WTC11 (cell line): ENCODE results near the gene SETMAR. TPM values are rescaled to one million over a fixed set of nuclear protein-coding genes. Genes with fewer than 3 reads are reported as not detected.

Source experiments
- ATAC-seq: fragments of 200-7000 bp; cut with Tn5 transposase; 2 replicates; pipeline ENCODE4 v1.10.0; 2021; ENCODE audit warnings: mild to moderate bottlenecking, moderate library complexity
- CTCF ChIA-PET: fragments of 300-600 bp; sonication (Branson Sonifier 250); formaldehyde crosslinking; loops from one replicate; lab custom pipeline; 2021; ENCODE audit warnings: antibody characterized with exemption; lab: Charles Lee
- POLR2A ChIA-PET: fragments of 350-600 bp; sonication (Branson Sonifier 250); formaldehyde crosslinking; loops from one replicate; lab custom pipeline; 2021; ENCODE audit warnings: antibody characterized with exemption; lab: Charles Lee
- DNase-seq: peaks from one replicate; pipeline ENCODE4 v3.0.0; 2021; ENCODE audit warnings: low spot score
- H3K27ac Mint-ChIP-seq: 2 replicates; pipeline ENCODE4 v1.8.0; 2021; ENCODE audit warnings: mixed read lengths
- H3K27me3 Mint-ChIP-seq: 2 replicates; pipeline ENCODE4 v1.8.0; 2021; ENCODE audit warnings: low read depth, mild to moderate bottlenecking, moderate library complexity, mixed read lengths
- H3K36me3 Mint-ChIP-seq: 2 replicates; pipeline ENCODE4 v1.8.0; 2021; ENCODE audit warnings: mixed read lengths
- H3K4me1 Mint-ChIP-seq: 2 replicates; pipeline ENCODE4 v1.8.0; 2022; ENCODE audit warnings: mixed read lengths
- H3K4me3 Mint-ChIP-seq: 2 replicates; pipeline ENCODE4 v1.8.0; 2021; ENCODE audit warnings: mild to moderate bottlenecking, moderate library complexity, mixed read lengths
- H3K9me3 Mint-ChIP-seq: 2 replicates; pipeline ENCODE4 v1.8.0; 2021; ENCODE audit warnings: mixed read lengths
- EMX1 ChIP-seq: fragments of 250-450 bp; sonication (Bioruptor Pico); IDR thresholded peaks from 2 replicates; pipeline ENCODE4 v1.8.0; 2021; ENCODE audit warnings: mild to moderate bottlenecking
- FOXJ3 ChIP-seq: sonication (generic); formaldehyde crosslinking; IDR thresholded peaks from 2 replicates; pipeline ENCODE4 v1.9.0; 2021; ENCODE audit warnings: missing genetic modification reagents, mild to moderate bottlenecking, borderline replicate concordance
- FOXK1 ChIP-seq: sonication (generic); formaldehyde crosslinking; IDR thresholded peaks from 2 replicates; pipeline ENCODE4 v1.8.0; 2022; ENCODE audit warnings: mild to moderate bottlenecking, moderate library complexity, missing genetic modification reagents
- MYBL2 ChIP-seq: sonication (generic); formaldehyde crosslinking; IDR thresholded peaks from 2 replicates; pipeline ENCODE4 v1.8.1; 2023; ENCODE audit warnings: mild to moderate bottlenecking, moderate library complexity, missing genetic modification reagents
- NR1H2 ChIP-seq: sonication (generic); formaldehyde crosslinking; IDR thresholded peaks from 2 replicates; pipeline ENCODE4 v1.9.0; 2021; ENCODE audit warnings: mild to moderate bottlenecking, moderate library complexity, missing genetic modification reagents
- SP1 ChIP-seq: sonication (generic); formaldehyde crosslinking; conservative IDR thresholded peaks from 2 replicates; pipeline ENCODE4 v1.8.1; 2022; ENCODE audit warnings: missing genetic modification reagents
- TCF7 ChIP-seq: sonication (generic); formaldehyde crosslinking; IDR thresholded peaks from 2 replicates; pipeline ENCODE4 v1.8.0; 2022; ENCODE audit warnings: mild to moderate bottlenecking, low read depth, missing genetic modification reagents, moderate library complexity
- TEAD4 ChIP-seq: sonication (generic); formaldehyde crosslinking; IDR thresholded peaks from 2 replicates; pipeline ENCODE4 v1.8.0; 2022; ENCODE audit warnings: mild to moderate bottlenecking, missing genetic modification reagents
- ZNF121 ChIP-seq: sonication (generic); formaldehyde crosslinking; IDR thresholded peaks from 2 replicates; pipeline ENCODE4 v1.8.0; 2023; ENCODE audit warnings: missing genetic modification reagents
- total RNA-seq: library from RNA; stranded (reverse); gene quantifications from 3 replicates; pipeline ENCODE4 v1.2.3, GENCODE V29; 2021
- TF ChIP-seq, protein P1 (sequence below): fragments of 200-600 bp; IDR thresholded peaks from 2 replicates; pipeline ENCODE4 v1.8.0; 2022; ENCODE audit warnings: antibody characterized with exemption
- TF ChIP-seq, protein P2 (sequence below): sonication (generic); formaldehyde crosslinking; IDR thresholded peaks from 2 replicates; pipeline ENCODE4 v1.8.1; 2023; ENCODE audit warnings: mild to moderate bottlenecking, missing genetic modification reagents, borderline replicate concordance
- TF ChIP-seq, protein P3 (sequence below): sonication (generic); formaldehyde crosslinking; IDR thresholded peaks from 2 replicates; pipeline ENCODE4 v1.8.1; 2022; ENCODE audit warnings: mild to moderate bottlenecking, missing genetic modification reagents, moderate library complexity, borderline replicate concordance
- TF ChIP-seq, protein P4 (sequence below): sonication (generic); formaldehyde crosslinking; IDR thresholded peaks from 2 replicates; pipeline ENCODE4 v1.8.0; 2022; ENCODE audit warnings: mild to moderate bottlenecking, missing genetic modification reagents
- TF ChIP-seq, protein P5 (sequence below): sonication (generic); formaldehyde crosslinking; IDR thresholded peaks from 2 replicates; pipeline ENCODE4 v1.8.1; 2023; ENCODE audit warnings: mild to moderate bottlenecking, missing genetic modification reagents
- TF ChIP-seq, protein P6 (sequence below): sonication (generic); formaldehyde crosslinking; IDR thresholded peaks from 2 replicates; pipeline ENCODE4 v1.8.1; 2023; ENCODE audit warnings: mild to moderate bottlenecking, moderate library complexity, missing genetic modification reagents
- TF ChIP-seq, protein P7 (sequence below): sonication (generic); formaldehyde crosslinking; IDR thresholded peaks from 2 replicates; pipeline ENCODE4 v1.8.0; 2023; ENCODE audit warnings: missing genetic modification reagents, mild to moderate bottlenecking, borderline replicate concordance
- TF ChIP-seq, protein P8 (sequence below): fragments of 250-450 bp; sonication (Bioruptor Pico); IDR thresholded peaks from 2 replicates; pipeline ENCODE4 v1.9.0; 2021; ENCODE audit warnings: moderate library complexity, mild to moderate bottlenecking, inconsistent platforms, borderline replicate concordance

The SETMAR gene
- total RNA-seq, 1 experiment from 2014 or later: 11.6 TPM

DNA sequence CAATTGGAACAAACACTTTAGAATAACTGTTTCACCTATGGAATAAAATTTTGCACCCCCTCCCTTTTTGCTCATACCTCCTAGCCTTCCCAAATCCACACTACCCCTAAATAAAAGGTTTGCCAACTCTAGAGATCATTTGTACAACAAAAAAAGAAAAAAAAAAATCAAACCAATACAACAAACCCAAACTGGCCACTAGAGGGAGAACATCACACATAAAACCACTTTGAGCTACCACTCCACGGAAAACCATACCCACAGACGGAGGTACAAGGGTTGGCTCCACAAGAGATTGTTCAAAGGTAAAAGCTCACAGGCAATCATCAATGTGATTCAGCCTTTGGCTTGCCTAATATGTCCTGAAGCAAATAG is 47.6 kb downstream of the SETMAR start:
- no peak for TF ChIP-seq SP1 (CRISPR knock-in tag)
- TF ChIP-seq, protein P1, sequence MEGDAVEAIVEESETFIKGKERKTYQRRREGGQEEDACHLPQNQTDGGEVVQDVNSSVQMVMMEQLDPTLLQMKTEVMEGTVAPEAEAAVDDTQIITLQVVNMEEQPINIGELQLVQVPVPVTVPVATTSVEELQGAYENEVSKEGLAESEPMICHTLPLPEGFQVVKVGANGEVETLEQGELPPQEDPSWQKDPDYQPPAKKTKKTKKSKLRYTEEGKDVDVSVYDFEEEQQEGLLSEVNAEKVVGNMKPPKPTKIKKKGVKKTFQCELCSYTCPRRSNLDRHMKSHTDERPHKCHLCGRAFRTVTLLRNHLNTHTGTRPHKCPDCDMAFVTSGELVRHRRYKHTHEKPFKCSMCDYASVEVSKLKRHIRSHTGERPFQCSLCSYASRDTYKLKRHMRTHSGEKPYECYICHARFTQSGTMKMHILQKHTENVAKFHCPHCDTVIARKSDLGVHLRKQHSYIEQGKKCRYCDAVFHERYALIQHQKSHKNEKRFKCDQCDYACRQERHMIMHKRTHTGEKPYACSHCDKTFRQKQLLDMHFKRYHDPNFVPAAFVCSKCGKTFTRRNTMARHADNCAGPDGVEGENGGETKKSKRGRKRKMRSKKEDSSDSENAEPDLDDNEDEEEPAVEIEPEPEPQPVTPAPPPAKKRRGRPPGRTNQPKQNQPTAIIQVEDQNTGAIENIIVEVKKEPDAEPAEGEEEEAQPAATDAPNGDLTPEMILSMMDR: peak; percentile 76
- POLR2A ChIA-PET: interaction anchor here (0.7 kb wide), 1 partner anchor 383 kb away, joined by 3 read pairs; no protein-coding TSS in a partner anchor

DNA sequence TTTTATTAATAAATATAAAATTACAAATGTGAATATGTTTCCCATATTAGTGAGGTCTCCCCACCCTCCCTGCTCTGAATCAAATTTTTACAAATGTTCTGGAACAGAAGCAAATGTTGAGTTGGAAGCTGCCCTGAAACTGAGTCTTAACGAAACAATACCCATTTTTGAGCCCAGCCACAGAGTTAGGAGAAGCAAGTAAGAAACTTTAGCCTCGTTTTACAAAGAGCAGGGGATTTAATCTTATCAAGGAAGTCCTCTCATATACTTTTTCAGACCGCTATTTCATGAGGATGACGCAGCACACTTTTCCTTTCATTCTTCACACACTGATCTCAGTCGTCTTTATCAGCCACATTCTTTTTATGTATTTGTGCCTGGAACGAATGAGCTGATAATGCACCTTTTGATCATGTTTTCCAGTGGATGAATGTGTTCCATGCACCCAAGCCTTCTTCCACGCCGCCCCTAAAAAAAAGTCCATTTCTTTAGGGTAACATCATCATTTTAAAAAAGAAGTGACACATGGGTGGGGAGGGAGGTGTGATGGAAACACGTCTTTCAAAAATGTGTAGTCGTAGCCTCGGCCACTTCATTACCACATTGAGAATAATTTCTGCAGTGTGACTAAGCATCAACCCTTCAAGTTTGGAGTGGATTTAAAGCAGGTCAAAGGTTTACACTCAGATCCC is 48.1 kb downstream of the SETMAR start:
- DNase-seq (no peak), ATAC-seq (no peak)
- CTCF ChIA-PET: interaction anchor here (0.6 to 2.4 kb wide), 27 partner anchors 9 to 627 kb away, joined by 3 to 36 read pairs (median 4); partner anchors contain the start of genes BHLHE40, ITPR1 and SUMF1
- POLR2A ChIA-PET: interaction anchor here (0.7 kb wide), 1 partner anchor 382 kb away, joined by 3 read pairs; no protein-coding TSS in a partner anchor
- no peak overlapping the region for H3K4me3 Mint-ChIP-seq
- H3K27ac Mint-ChIP-seq: no peak overlapping the region
- H3K27me3 Mint-ChIP-seq: no peaks in the 10 kb centered on the region
- H3K9me3 Mint-ChIP-seq: peaks cover 7% of the 10 kb centered on the region; the same call in 1 of the 2 replicates
- no peaks in the 10 kb centered on the region for H3K36me3 Mint-ChIP-seq
- no peaks in the 10 kb centered on the region for H3K4me1 Mint-ChIP-seq
- TF ChIP-seq NR1H2 (CRISPR knock-in tag) (no peak), MYBL2 (CRISPR knock-in tag) (no peak), TCF7 (CRISPR knock-in tag) (no peak), FOXJ3 (CRISPR knock-in tag) (no peak), TEAD4 (CRISPR knock-in tag) (no peak), ZNF121 (CRISPR knock-in tag) (no peak), FOXK1 (no peak), EMX1 (CRISPR knock-in tag) (no peak)
- TF ChIP-seq, protein P2, sequence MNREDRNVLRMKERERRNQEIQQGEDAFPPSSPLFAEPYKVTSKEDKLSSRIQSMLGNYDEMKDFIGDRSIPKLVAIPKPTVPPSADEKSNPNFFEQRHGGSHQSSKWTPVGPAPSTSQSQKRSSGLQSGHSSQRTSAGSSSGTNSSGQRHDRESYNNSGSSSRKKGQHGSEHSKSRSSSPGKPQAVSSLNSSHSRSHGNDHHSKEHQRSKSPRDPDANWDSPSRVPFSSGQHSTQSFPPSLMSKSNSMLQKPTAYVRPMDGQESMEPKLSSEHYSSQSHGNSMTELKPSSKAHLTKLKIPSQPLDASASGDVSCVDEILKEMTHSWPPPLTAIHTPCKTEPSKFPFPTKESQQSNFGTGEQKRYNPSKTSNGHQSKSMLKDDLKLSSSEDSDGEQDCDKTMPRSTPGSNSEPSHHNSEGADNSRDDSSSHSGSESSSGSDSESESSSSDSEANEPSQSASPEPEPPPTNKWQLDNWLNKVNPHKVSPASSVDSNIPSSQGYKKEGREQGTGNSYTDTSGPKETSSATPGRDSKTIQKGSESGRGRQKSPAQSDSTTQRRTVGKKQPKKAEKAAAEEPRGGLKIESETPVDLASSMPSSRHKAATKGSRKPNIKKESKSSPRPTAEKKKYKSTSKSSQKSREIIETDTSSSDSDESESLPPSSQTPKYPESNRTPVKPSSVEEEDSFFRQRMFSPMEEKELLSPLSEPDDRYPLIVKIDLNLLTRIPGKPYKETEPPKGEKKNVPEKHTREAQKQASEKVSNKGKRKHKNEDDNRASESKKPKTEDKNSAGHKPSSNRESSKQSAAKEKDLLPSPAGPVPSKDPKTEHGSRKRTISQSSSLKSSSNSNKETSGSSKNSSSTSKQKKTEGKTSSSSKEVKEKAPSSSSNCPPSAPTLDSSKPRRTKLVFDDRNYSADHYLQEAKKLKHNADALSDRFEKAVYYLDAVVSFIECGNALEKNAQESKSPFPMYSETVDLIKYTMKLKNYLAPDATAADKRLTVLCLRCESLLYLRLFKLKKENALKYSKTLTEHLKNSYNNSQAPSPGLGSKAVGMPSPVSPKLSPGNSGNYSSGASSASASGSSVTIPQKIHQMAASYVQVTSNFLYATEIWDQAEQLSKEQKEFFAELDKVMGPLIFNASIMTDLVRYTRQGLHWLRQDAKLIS (CRISPR knock-in tag): no peak
- TF ChIP-seq, protein P3, sequence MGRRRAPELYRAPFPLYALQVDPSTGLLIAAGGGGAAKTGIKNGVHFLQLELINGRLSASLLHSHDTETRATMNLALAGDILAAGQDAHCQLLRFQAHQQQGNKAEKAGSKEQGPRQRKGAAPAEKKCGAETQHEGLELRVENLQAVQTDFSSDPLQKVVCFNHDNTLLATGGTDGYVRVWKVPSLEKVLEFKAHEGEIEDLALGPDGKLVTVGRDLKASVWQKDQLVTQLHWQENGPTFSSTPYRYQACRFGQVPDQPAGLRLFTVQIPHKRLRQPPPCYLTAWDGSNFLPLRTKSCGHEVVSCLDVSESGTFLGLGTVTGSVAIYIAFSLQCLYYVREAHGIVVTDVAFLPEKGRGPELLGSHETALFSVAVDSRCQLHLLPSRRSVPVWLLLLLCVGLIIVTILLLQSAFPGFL (CRISPR knock-in tag): no peak
- TF ChIP-seq, protein P4, sequence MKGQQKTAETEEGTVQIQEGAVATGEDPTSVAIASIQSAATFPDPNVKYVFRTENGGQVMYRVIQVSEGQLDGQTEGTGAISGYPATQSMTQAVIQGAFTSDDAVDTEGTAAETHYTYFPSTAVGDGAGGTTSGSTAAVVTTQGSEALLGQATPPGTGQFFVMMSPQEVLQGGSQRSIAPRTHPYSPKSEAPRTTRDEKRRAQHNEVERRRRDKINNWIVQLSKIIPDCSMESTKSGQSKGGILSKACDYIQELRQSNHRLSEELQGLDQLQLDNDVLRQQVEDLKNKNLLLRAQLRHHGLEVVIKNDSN (CRISPR knock-in tag): no peak
- TF ChIP-seq, protein P5, sequence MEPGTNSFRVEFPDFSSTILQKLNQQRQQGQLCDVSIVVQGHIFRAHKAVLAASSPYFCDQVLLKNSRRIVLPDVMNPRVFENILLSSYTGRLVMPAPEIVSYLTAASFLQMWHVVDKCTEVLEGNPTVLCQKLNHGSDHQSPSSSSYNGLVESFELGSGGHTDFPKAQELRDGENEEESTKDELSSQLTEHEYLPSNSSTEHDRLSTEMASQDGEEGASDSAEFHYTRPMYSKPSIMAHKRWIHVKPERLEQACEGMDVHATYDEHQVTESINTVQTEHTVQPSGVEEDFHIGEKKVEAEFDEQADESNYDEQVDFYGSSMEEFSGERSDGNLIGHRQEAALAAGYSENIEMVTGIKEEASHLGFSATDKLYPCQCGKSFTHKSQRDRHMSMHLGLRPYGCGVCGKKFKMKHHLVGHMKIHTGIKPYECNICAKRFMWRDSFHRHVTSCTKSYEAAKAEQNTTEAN (CRISPR knock-in tag): no peak
- TF ChIP-seq, protein P6, sequence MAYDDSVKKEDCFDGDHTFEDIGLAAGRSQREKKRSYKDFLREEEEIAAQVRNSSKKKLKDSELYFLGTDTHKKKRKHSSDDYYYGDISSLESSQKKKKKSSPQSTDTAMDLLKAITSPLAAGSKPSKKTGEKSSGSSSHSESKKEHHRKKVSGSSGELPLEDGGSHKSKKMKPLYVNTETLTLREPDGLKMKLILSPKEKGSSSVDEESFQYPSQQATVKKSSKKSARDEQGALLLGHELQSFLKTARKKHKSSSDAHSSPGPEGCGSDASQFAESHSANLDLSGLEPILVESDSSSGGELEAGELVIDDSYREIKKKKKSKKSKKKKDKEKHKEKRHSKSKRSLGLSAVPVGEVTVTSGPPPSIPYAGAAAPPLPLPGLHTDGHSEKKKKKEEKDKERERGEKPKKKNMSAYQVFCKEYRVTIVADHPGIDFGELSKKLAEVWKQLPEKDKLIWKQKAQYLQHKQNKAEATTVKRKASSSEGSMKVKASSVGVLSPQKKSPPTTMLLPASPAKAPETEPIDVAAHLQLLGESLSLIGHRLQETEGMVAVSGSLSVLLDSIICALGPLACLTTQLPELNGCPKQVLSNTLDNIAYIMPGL: no peak
- TF ChIP-seq, protein P7, sequence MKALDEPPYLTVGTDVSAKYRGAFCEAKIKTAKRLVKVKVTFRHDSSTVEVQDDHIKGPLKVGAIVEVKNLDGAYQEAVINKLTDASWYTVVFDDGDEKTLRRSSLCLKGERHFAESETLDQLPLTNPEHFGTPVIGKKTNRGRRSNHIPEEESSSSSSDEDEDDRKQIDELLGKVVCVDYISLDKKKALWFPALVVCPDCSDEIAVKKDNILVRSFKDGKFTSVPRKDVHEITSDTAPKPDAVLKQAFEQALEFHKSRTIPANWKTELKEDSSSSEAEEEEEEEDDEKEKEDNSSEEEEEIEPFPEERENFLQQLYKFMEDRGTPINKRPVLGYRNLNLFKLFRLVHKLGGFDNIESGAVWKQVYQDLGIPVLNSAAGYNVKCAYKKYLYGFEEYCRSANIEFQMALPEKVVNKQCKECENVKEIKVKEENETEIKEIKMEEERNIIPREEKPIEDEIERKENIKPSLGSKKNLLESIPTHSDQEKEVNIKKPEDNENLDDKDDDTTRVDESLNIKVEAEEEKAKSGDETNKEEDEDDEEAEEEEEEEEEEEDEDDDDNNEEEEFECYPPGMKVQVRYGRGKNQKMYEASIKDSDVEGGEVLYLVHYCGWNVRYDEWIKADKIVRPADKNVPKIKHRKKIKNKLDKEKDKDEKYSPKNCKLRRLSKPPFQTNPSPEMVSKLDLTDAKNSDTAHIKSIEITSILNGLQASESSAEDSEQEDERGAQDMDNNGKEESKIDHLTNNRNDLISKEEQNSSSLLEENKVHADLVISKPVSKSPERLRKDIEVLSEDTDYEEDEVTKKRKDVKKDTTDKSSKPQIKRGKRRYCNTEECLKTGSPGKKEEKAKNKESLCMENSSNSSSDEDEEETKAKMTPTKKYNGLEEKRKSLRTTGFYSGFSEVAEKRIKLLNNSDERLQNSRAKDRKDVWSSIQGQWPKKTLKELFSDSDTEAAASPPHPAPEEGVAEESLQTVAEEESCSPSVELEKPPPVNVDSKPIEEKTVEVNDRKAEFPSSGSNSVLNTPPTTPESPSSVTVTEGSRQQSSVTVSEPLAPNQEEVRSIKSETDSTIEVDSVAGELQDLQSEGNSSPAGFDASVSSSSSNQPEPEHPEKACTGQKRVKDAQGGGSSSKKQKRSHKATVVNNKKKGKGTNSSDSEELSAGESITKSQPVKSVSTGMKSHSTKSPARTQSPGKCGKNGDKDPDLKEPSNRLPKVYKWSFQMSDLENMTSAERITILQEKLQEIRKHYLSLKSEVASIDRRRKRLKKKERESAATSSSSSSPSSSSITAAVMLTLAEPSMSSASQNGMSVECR (CRISPR knock-in tag): no peak
- TF ChIP-seq, protein P8, sequence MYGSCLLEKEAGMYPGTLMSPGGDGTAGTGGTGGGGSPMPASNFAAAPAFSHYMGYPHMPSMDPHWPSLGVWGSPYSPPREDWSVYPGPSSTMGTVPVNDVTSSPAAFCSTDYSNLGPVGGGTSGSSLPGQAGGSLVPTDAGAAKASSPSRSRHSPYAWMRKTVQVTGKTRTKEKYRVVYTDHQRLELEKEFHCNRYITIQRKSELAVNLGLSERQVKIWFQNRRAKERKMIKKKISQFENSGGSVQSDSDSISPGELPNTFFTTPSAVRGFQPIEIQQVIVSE: no peak

More for the DNA sequence above, 47.6 kb downstream of the SETMAR start:
- CTCF ChIA-PET: interaction anchor here (0.6 to 2.4 kb wide), 30 partner anchors 8 to 653 kb away, joined by 3 to 36 read pairs (median 4); partner anchors contain the start of genes BHLHE40, ITPR1 and SUMF1
- Mint-ChIP-seq H3K36me3 (no peaks in the 10 kb centered on the region), H3K4me1 (no peaks in the 10 kb centered on the region), H3K27me3 (no peaks in the 10 kb centered on the region), H3K9me3 (peaks cover 7% of the 10 kb centered on the region; the same call in 1 of the 2 replicates), H3K4me3 (no peak overlapping the region), H3K27ac (no peak overlapping the region)
- DNase-seq (no peak), ATAC-seq (0 out of 2 replicates have a peak, but pooled peaks have one; percentile 26)
